Middle frontal gyrus (tissue), 1 donor: ENCODE data around the gene LCN15.
"Not testable (repeated sequence)": the region's sequence is repeated elsewhere in the genome, so short reads cannot be mapped to it uniquely, and the experiment has no call there.

ENCODE experiments used
- DNase-seq: peaks from one replicate; pipeline ENCODE4 v3.0.0-alpha.2; 2015; ENCODE audit warnings: low spot score; ENCODE audit errors: extremely low spot score

The LCN15 gene

DNA sequence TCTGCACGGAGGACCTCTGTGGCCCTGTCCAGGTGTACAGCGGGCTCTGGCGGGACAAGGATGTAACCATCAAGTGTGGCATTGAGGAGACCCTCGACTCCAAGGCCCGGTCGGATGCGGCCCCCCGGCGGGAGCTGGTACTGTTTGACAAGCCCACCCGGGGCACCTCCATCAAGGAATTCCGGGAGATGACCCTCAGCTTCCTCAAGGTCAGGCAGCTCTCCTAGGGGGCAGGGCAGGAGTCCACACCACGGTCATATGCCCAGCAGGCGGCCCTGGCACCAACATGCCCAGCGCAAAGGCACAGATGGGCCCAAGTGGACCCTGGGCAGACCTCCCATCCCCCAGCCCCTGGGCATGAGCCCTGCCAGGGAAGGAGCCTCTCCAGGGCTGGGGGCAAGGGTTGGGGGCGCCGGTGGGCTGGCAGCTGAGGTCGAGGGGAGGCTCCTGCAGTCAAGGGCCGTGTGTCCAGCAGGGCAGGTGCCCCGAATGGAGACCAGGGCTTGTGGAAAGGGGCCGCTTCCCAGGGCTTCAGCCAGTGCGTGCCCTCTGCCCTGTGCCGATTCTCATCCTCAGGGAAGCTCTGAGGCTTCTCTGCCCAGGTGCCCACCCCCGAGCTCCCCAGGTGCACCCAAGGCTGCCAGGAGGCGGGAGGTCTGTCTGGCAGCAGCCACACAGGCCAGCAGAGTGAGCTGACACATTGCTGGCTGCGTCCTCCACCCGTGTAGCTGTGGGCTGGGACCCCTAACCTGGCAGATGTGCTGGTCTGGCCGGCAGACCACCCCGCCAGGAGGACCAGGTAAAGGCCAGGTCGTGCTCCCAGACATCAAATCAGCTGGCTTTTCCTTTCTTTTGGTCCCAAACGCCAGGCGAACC lies 42.0 kb downstream of the LCN15 start:
- DNase-seq, result no peak

- no peak for DNase-seq
Observed at GRCh38 chr9:136721339-136722092, 42.8 kb downstream of the LCN15 start.

DNA sequence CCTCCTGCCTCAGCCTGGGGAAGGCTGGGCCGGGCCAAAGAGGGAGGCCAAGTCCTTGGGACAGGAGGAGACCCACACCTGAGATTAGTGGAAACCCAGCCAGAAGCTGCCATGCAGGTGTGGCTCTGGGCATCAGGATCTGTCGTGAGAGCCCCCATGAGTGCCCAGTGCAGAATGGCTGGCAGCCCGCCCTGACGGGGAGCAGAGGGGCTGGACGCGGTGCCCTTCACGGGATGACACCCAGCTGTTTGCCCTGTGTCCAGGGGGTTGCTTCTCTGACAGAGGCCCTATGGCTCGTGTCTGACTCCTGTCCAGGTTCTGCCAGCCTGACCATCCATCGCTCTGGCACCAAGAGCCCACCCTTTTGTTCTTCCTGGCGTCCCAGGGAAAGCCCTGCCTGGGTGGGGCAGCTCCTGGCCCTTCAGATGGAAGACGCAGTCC lies 43.4 kb downstream of the LCN15 start:
- DNase-seq, result no peak

DNA sequence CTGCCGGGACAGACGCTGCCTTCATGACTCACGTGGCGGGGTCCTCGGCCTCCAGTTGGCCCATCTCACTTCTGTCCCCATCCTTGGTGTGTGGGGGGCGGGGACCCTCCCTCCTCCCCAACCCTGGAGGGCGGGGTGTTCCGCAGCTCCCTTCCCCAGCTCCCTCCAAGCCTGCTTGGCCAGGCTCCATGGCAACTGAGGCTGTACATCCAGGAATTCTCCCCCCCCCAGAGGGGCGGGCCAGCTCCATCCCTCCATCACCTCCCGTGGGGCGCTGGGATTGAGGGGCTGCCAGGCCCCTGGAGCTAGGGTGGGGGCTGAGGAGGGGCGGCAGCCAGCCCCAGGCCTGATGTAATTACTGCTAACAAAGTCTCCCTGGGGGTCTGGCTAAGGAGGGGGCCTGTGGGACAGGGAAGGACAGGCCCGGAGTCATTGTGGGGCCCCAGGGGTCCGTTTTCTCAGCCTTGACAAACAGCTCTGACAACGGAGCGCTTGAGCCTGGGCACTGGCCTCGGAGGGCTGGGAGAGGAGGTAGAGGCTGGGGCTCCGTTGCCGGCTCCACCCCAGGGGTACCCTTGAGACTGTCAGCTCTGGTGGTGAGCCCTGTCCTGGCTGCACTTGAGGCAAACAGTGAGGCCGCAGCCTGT lies 43.9 kb downstream of the LCN15 start:
- DNase-seq, result no peak

- no peak for DNase-seq
Observed at GRCh38 chr9:136719195-136719880, 45.0 kb downstream of the LCN15 start.

DNA sequence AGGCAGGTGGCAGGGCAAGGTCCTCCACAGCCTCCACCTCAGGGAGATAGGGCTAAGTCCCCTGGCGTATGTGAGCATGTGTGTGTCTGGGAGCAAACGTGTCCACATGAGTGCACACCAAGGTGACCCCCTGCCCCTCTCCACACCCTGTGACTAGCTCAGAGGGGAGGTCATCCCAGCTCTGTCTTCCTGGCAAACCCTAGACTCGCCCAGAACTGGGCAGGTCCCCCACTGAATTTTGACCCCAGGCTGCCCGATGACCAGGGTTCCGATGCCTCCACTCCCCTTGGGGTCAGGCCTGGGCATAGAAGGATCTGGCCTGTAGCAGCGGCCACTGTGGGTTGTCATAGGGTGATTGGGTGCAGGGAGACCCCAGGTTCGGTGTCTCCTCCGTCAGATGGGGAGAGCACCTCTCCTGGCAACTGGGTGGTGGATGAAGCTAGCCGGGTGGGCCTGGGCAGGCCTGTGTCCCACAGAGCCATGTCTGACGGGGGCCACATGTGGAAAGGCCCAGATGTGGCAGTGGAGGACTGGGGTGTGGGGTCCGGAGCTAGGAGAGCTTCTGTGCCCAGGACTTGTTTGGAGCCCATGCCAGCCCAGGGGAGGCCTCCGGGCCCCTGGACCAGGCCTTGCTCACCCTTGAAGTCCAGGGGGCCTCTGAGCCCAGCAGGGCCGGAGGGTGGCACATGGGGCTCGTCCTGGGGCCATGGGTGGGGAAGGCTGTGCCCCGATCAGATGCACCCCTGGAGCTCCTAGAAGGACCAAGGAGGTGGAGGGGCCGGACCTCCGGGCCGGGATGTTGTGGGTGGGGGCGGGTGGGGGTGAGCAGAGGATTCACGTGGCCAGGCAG lies 45.7 kb downstream of the LCN15 start:
- DNase-seq, result no peak

GRCh38 chr9:136717399-136717798 lies 46.9 kb downstream of the LCN15 start:
- no peak for DNase-seq

DNA sequence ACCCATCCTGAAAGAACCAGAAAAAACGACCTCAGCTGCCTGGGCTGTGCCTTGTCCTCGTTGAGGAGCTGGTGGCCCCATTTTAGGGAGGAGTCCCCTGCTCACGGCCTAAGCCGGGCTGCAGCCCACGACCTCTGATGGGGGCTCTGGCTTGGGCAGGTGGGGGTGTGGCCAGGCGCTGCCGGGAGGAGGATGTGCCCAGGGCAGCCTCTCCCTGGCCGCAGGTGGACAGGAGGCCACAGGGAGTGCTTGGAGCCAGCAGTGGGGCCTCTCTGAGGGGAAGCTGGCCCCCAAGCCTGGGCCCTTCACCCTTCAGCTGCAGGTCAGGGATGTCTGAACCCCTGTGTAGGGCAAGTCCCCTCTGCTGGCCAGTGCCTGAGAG lies 49.4 kb downstream of the LCN15 start:
- DNase-seq, result no peak

DNA sequence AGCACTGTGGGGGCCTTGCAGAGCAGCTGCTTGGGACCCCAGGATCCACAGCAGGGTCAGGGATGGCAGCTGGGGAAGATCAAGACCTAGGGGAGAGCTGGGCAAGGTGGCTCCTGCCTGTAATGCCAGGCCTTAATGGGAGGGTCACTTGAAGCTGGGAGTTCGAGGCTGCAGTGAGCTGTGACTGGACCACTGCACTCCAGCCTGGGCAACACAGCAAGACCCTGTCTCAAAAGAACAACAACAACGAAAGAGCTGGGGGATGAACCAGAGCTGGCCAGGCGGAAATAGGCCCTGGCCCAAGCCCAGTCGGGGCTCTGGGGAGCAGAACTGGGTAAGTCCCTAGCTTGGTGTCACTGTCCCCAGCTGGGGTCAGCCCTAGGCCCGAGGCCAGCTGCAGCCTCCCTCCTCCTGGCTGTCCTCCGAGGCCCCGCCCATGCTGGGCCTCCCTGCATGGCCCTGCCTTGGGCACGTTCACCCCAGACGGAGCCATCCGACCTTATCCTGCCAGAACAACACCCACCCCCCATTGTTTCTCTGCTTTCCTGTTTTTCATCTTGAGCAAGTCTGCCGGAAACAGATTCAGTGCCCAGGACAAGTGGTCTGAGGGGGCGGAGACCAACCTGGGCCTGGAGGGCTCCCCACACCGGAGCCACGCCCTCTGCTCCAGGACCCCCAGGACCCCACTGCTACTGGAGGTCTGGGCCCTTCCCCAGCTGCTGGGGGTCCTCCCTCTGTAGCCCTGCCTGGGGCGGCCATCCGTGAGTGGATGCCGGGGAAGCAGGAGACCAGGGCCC lies 50.0 kb downstream of the LCN15 start:
- no peak for DNase-seq

DNA sequence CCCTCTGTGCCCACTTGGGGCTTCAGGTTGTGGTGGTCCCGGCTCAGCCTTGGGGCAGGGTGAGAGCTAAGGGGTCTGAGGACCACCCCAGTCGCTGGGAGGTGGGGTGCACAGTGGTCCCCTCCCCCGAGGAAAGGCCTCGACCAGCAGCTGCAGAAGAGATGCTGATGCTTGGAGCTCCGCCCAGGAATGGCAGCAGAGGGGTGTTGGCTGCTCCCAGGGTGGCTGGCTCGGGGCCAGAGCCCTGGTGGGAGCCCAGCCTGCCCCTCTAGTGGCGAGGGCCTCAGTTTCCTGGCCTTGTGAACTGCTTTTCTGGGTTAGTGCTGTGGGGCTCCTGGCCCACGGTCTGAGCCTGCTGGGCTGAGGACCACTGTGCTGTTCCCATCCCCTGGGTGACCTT lies 50.8 kb downstream of the LCN15 start:
- no peak for DNase-seq

GRCh38 chr9:136712690-136713544 lies 51.4 kb downstream of the LCN15 start:
- DNase-seq, result no peak

DNA sequence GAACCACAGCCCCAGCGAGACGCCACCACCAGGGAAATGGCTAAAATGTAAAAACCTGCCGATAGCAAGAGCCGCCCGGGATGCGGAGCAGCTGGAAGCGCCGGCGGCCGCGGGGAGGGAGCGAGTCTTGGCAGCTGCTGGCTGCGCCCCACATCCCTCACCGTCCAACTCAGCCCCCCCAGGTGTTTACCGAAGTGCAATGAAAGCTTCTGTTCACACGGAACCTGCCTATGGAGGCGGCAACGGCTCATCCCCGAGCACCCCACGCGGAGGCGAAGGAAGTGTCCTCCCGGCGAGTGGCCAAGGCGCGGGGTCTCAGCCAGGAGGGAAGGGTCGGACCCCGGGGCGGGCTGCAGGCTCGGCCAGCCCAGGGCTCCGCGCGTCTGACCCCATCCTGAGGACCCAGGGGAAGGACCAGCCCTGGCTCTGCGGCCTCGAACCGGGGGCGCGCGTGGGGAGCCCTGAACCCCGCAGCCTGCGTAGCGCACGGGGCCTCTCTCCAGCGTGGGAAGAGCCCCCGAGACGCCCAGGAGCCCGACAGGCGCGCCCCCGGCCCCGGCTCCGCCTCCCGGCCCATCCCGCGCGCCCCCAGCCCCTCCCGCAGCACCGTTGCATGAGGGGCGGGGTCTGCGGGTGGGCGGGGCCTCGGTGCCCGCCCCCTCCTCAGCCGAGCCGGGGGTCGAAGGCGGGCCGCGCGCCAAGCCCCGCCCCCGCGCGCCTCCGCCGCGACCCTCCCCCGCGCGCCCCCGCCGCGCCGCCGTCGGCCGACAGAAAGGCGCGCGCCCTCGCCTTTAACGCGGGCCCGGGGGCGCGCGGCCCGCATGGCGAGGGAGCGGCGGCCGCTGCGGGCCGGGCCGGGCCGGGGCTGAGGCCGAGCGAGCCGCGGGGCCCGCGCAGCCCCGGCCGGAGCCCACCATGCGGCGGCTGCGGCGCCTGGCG lies 52.3 kb downstream of the LCN15 start, which contains the start of gene DIPK1B:
Gene DIPK1B, plus strand, starts transcription at position 822 of the 939 bp plus-strand sequence. Its CDS starts 94 bp downstream, at position 916.
- no peak for DNase-seq

DNA sequence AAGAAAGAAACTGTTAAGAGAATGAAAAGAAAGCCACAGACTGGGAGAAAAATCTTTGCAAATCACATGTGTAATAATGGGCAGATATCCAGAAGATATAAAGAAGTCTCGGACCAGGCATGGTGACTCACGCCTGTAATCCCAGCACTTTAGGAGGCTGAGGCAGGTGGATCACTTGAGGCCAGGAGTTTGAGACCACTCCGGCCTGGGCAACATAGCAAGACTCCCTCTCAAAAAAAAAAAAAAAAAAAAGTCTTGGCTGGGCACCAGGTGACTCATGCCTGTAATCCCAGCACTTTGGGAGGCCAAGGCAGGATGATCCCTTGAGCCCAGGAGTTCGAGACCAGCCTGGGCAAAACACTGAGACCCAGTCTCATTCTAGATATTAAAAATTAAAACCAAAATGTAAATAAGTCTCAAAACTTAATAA lies 53.1 kb downstream of the LCN15 start:
- DNase-seq, result not testable (repeated sequence)

DNA sequence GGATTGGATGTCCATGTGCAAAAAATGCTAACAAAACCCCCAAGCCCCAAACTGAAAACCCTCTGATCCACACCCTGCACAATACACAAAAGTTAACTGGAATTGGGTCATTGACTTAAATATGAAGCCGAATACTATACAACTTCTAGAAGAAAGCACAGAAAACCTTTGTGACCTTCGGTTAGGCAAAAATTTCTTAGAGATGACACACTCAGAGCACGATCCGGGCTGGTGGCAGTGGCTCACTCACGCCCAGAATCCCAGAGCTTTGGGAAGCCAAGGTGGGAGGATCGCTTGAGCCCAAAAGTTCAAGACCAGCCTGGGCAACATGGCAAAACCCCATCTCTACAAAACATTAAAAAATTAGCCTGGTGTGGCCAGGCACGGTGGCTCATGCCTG lies 53.8 kb downstream of the LCN15 start:
- no peak for DNase-seq
